ENCODE measurements around the gene ANXA2.

- no peak for TF ChIP-seq GATA2 (IDR thresholded peaks at IDR 0.05; ENCODE audit: low read depth, low read length)
- no peak for TF ChIP-seq GATA3 (IDR thresholded peaks at IDR 0.05; ENCODE audit: low read depth, low read length)
Observed at GRCh38 chr15:60405399-60405798, 7.6 kb upstream of the ANXA2 start.
